OCI-LY3 (cell line): Measurements from ENCODE around the gene ADIG.

ENCODE experiments used
- EZH2phosphoT487 ChIP-seq: fragments of 200-600 bp; shearing (Covaris generic); IDR thresholded peaks from 2 replicates; pipeline ENCODE4 v1.6.1; 2018; ENCODE audit warnings: antibody characterized with exemption, mixed run types, low read depth
- TF ChIP-seq, protein P1 (sequence below): fragments of 200-600, 300-600 bp; sonication (generic); IDR thresholded peaks from 2 replicates; pipeline ENCODE4 v1.5.1; 2014; ENCODE audit warnings: antibody characterized with exemption, low read length, low read depth

DNA sequence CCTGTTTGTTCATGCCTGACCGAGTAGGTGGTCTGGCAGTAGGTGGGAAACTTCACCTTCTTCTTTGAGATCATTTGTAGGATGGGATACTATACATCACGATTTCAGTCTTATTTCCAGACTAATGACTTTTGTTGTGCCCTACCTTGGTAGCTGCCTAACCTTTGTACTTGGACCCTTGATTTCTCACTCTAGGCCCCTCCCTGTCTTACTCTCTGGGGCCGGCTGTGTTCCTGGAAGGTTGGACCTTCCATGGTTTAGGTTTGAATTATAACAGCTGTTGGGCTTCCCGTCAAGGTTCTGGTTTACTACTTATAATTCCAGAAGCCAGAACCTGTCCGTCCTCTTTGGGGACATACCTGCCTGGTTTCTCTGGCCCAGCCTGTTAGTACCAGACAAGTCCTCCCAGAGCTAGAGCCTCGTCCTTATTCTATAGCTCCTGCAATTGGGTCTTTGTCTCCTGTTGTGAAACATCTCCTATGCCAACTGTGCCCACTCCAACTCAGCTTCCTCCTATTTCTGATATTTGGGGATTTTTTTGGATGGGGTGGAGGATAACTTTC lies 14.9 kb upstream of the ADIG start:
- TF ChIP-seq, protein P1, sequence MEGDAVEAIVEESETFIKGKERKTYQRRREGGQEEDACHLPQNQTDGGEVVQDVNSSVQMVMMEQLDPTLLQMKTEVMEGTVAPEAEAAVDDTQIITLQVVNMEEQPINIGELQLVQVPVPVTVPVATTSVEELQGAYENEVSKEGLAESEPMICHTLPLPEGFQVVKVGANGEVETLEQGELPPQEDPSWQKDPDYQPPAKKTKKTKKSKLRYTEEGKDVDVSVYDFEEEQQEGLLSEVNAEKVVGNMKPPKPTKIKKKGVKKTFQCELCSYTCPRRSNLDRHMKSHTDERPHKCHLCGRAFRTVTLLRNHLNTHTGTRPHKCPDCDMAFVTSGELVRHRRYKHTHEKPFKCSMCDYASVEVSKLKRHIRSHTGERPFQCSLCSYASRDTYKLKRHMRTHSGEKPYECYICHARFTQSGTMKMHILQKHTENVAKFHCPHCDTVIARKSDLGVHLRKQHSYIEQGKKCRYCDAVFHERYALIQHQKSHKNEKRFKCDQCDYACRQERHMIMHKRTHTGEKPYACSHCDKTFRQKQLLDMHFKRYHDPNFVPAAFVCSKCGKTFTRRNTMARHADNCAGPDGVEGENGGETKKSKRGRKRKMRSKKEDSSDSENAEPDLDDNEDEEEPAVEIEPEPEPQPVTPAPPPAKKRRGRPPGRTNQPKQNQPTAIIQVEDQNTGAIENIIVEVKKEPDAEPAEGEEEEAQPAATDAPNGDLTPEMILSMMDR = no peak
- TF ChIP-seq EZH2phosphoT487 = no peak
